ENCODE measurements around the gene THOC6. TPM values are rescaled to one million over a fixed set of nuclear protein-coding genes. Genes with fewer than 3 reads are reported as not detected.

THOC6 gene
- total and polyA plus RNA-seq, 2 experiments from 2014 or later, result 35.6 to 79.4 TPM

- Histone ChIP-seq H3K36me3 (replicated peaks; ENCODE audit: insufficient read depth, low read depth) (no peaks in the 10 kb centered on the region), H2AFZ (no peak overlapping the region), H3K4me3 (no peak overlapping the region), H3K4me2 (peak overlapping the region; percentile 83), H3K27me3 (peaks cover 7% of the 10 kb centered on the region), H3K9me2 (replicated peaks; ENCODE audit: insufficient read depth) (no peaks in the 10 kb centered on the region), H4K20me1 (ENCODE audit: insufficient read depth, poor library complexity, severe bottlenecking) (no peaks in the 10 kb centered on the region), H3K79me2 (no peaks in the 10 kb centered on the region), H3K4me1 (ENCODE audit: insufficient read depth) (peaks cover 62% of the 10 kb centered on the region), H3K9me3 (ENCODE audit: low read depth) (no peaks in the 10 kb centered on the region), H3K27ac (peak overlapping the region; percentile 97)
- TF ChIP-seq CTCF (IDR thresholded peaks at IDR 0.05; ENCODE audit: poor library complexity) (no peak), EZH2 (IDR thresholded peaks at IDR 0.05; ENCODE audit: borderline replicate concordance) (no peak), EZH2phosphoT487 (IDR thresholded peaks at IDR 0.05; ENCODE audit: low read depth, severe bottlenecking, unreplicated experiment) (no peak)
- DNase-seq (ENCODE audit: low spot score), result peak; percentile 88
- 20% methylated on average over 21 of the region's 21 CpGs for WGBS (ENCODE audit: low lambda C conversion rate, missing lambda C conversion rate)
These were observed 14.1 kb upstream of the THOC6 start for GRCh38 chr16:3009568-3010390.

GRCh38 chr16:3010510-3010909, 13.3 kb upstream of the THOC6 start:
- Histone ChIP-seq H2AFZ (no peak overlapping the region), H3K9me2 (replicated peaks; ENCODE audit: insufficient read depth) (no peaks in the 10 kb centered on the region), H3K4me3 (no peak overlapping the region), H4K20me1 (ENCODE audit: insufficient read depth, poor library complexity, severe bottlenecking) (no peaks in the 10 kb centered on the region), H3K79me2 (no peaks in the 10 kb centered on the region), H3K4me2 (peak overlapping the region; percentile 83), H3K27me3 (peaks cover 7% of the 10 kb centered on the region), H3K4me1 (ENCODE audit: insufficient read depth) (peaks cover 62% of the 10 kb centered on the region), H3K9me3 (ENCODE audit: low read depth) (no peaks in the 10 kb centered on the region), H3K36me3 (replicated peaks; ENCODE audit: insufficient read depth, low read depth) (no peaks in the 10 kb centered on the region), H3K27ac (peak overlapping the region; percentile 97)
- 82% methylated on average over 8 of the region's 8 CpGs for WGBS (ENCODE audit: low lambda C conversion rate, missing lambda C conversion rate)
- TF ChIP-seq EZH2 (IDR thresholded peaks at IDR 0.05; ENCODE audit: borderline replicate concordance) (no peak), EZH2phosphoT487 (IDR thresholded peaks at IDR 0.05; ENCODE audit: low read depth, severe bottlenecking, unreplicated experiment) (no peak), CTCF (IDR thresholded peaks at IDR 0.05; ENCODE audit: poor library complexity) (no peak)
- no peak for DNase-seq (ENCODE audit: low spot score)

- Histone ChIP-seq H3K27ac (peak overlapping the region; percentile 97), H3K4me2 (peak overlapping the region; percentile 66), H3K9me3 (ENCODE audit: low read depth) (no peaks in the 10 kb centered on the region), H3K9me2 (replicated peaks; ENCODE audit: insufficient read depth) (no peaks in the 10 kb centered on the region), H3K4me3 (no peak overlapping the region), H4K20me1 (ENCODE audit: insufficient read depth, poor library complexity, severe bottlenecking) (peaks cover 6% of the 10 kb centered on the region), H2AFZ (no peak overlapping the region), H3K4me1 (ENCODE audit: insufficient read depth) (peaks cover 52% of the 10 kb centered on the region), H3K36me3 (replicated peaks; ENCODE audit: insufficient read depth, low read depth) (no peaks in the 10 kb centered on the region), H3K27me3 (peaks cover 7% of the 10 kb centered on the region), H3K79me2 (peaks cover 10% of the 10 kb centered on the region)
- DNase-seq (ENCODE audit: low spot score), result peak; percentile 61
- TF ChIP-seq EZH2 (IDR thresholded peaks at IDR 0.05; ENCODE audit: borderline replicate concordance) (no peak), EZH2phosphoT487 (IDR thresholded peaks at IDR 0.05; ENCODE audit: low read depth, severe bottlenecking, unreplicated experiment) (no peak)
- WGBS (ENCODE audit: low lambda C conversion rate, missing lambda C conversion rate), result 34% methylated on average over 15 of the region's 19 CpGs
These were observed 11.6 kb upstream of the THOC6 start for GRCh38 chr16:3012246-3012645.

DNA sequence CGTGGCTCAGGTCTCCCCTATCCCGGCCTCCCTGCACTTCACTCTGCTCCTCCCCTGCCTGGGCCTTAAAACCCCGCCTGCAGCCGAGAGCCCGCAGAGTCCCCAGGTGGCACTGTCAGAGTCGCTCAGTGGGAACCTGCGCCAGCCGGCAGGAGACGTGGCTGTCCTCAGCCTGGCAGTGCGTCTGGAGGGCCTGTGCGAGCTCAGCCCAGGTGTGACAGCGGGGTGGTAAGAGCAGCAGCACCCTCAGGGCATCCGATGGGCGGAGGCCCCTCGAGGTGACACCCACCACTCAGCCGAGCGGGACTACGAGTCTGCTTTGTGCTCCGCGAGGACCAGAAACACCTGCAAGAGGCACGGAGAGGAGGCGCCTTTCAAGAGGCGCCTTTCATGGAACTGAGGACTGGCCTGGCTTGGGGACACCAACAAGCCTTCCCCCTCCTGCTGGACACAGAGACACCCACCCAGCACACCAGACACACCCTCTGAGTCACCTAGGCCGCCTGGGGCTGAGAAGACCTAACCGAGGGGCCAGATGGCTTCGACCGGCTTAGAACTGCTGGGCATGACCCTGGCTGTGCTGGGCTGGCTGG, 10.9 kb upstream of the THOC6 start, which contains the start of gene CLDN9:
CLDN9 (plus strand) TSS at position 96 of the 593 bp plus-strand sequence; CDS start at position 536, 440 bp downstream.
- peaks cover 14% of the 10 kb centered on the region for H3K79me2 ChIP-seq
- TF ChIP-seq EZH2 (IDR thresholded peaks at IDR 0.05; ENCODE audit: borderline replicate concordance) (peak; percentile 39), CTCF (IDR thresholded peaks at IDR 0.05; ENCODE audit: poor library complexity) (no peak), EZH2phosphoT487 (IDR thresholded peaks at IDR 0.05; ENCODE audit: low read depth, severe bottlenecking, unreplicated experiment) (no peak)
- H3K27me3 ChIP-seq, result peaks cover 7% of the 10 kb centered on the region
- 28% methylated on average over 27 of the region's 27 CpGs for WGBS (ENCODE audit: low lambda C conversion rate, missing lambda C conversion rate)
- peak within 1 kb of the TSS; percentile 66 for H3K4me2 ChIP-seq
- peaks cover 6% of the 10 kb centered on the region for H4K20me1 ChIP-seq (ENCODE audit: insufficient read depth, poor library complexity, severe bottlenecking)
- H3K9me3 ChIP-seq (ENCODE audit: low read depth), result no peaks in the 10 kb centered on the region
- H3K27ac ChIP-seq, result peak within 1 kb of the TSS; percentile 97
- peak; percentile 64 for DNase-seq (ENCODE audit: low spot score)
- no peak within 1 kb of the TSS for H3K4me3 ChIP-seq
- no peaks in the 10 kb centered on the region for H3K36me3 ChIP-seq (replicated peaks; ENCODE audit: insufficient read depth, low read depth)
- H3K4me1 ChIP-seq (ENCODE audit: insufficient read depth), result peaks cover 46% of the 10 kb centered on the region
- no peak within 1 kb of the TSS for H2AFZ ChIP-seq
- no peaks in the 10 kb centered on the region for H3K9me2 ChIP-seq (replicated peaks; ENCODE audit: insufficient read depth)

Measured in hepatocyte (in vitro differentiated cells).